Activated CD4-positive, alpha-beta memory T cell treated with anti-CD3 and anti-CD28 coated beads for 36 hours (primary cell): ENCODE data around the gene CUL4A. TPM values are rescaled to one million over a fixed set of nuclear protein-coding genes. Genes with fewer than 3 reads are reported as not detected.
"Not testable (repeated sequence)": the region's sequence is repeated elsewhere in the genome, so short reads cannot be mapped to it uniquely, and the experiment has no call there.

Source experiments
- CTCF ChIA-PET: fragments of 350-600 bp; sonication (Branson Sonifier 250); formaldehyde crosslinking; loops from one replicate; lab custom pipeline; 2021; ENCODE audit warnings: antibody characterized with exemption, inconsistent platforms; lab: Charles Lee
- POLR2A ChIA-PET: fragments of 350-600 bp; sonication (Branson Sonifier 250); formaldehyde crosslinking; loops from one replicate; lab custom pipeline; 2021; ENCODE audit warnings: antibody characterized with exemption; lab: Charles Lee
- DNase-seq: peaks from one replicate; pipeline ENCODE4 v3.0.0-alpha.2; 2020
- H3K27ac Mint-ChIP-seq: one replicate; pipeline ENCODE4 v1.8.0; 2021; ENCODE audit warnings: mixed read lengths
- H3K27me3 Mint-ChIP-seq: one replicate; pipeline ENCODE4 v1.8.0; 2021; ENCODE audit warnings: mixed read lengths
- H3K36me3 Mint-ChIP-seq: one replicate; pipeline ENCODE4 v1.8.0; 2021; ENCODE audit warnings: mixed read lengths
- H3K4me1 Mint-ChIP-seq: one replicate; pipeline ENCODE4 v1.8.0; 2021; ENCODE audit warnings: low read depth, mixed read lengths
- H3K4me3 Mint-ChIP-seq: one replicate; pipeline ENCODE4 v1.8.0; 2021; ENCODE audit warnings: mild to moderate bottlenecking, mixed read lengths
- H3K9me3 Mint-ChIP-seq: one replicate; pipeline ENCODE4 v1.8.0; 2021; ENCODE audit warnings: mixed read lengths
- intact Hi-C: fragments of 100-400 bp; cut with micrococcal nuclease; formaldehyde crosslinking; loops from one replicate; pipeline ENCODE4 v1.15.1; 2023
- microRNA-seq: library from miRNA; unstranded; fragments of <30 nt; microRNA quantifications from one replicate; pipeline ENCODE4 v1.2.0, GENCODE V29; 2022; ENCODE audit warnings: borderline number of aligned reads, borderline microRNAs expressed, borderline replicate concordance
- total RNA-seq, 2 experiments: library from RNA; stranded (reverse); gene quantifications; one replicate each; pipeline ENCODE4 v1.2.3, GENCODE V29; 2021

Gene CUL4A
- total RNA-seq, 2 experiments from 2014 or later, result 65.9 to 70.2 TPM

DNA sequence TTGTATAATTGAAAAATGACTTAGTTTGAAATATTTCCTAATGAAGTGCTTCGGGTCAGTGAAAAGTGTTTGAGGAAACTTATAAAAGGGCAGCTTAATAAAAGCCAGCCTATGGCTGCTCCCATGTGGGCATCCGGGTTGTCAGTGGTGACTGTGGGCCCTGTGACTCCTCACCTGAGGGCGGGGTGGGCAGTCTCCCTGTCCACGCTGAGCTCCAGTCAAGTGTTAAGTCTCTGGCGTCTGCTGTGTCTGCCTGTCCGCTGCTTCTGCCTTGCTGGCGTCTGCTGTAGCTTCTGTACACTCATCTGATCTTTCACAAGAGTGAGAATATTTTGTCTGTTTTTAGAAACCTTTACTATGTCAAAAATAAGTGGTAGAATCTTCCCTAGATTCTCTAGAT, 94.7 kb downstream of the CUL4A start:
- no peaks in the 10 kb centered on the region for H3K9me3 Mint-ChIP-seq
- H3K27ac Mint-ChIP-seq, result no peak overlapping the region
- CTCF ChIA-PET, result no interaction called here
- H3K4me1 Mint-ChIP-seq, result peaks cover 12% of the 10 kb centered on the region
- H3K36me3 Mint-ChIP-seq, result peaks cover 2% of the 10 kb centered on the region
- no peaks in the 10 kb centered on the region for H3K27me3 Mint-ChIP-seq
- intact Hi-C loops, result no loop called here
- POLR2A ChIA-PET, result no interaction called here
- DNase-seq, result no peak
- no peak overlapping the region for H3K4me3 Mint-ChIP-seq

DNA sequence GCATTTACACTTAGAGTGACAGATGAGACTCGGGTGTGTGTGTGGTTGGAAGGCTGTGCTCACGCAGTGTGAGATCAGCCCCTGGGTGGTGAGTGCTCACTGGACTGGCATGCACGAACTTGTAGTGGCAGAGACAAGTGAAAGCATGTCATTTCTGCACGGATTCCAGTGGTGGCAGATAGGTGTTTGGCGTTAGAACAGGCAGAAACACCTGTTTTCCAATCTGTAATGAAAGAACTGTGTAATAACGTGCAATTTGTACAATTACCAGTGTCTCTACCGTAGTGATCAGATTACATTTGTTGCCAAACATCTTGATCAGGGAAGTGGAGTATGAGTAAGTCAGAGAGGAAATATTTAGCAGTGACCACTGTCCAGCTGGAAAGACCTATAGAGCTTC, 95.8 kb downstream of the CUL4A start:
- H3K27me3 Mint-ChIP-seq, result no peaks in the 10 kb centered on the region
- POLR2A ChIA-PET, result no interaction called here

DNA sequence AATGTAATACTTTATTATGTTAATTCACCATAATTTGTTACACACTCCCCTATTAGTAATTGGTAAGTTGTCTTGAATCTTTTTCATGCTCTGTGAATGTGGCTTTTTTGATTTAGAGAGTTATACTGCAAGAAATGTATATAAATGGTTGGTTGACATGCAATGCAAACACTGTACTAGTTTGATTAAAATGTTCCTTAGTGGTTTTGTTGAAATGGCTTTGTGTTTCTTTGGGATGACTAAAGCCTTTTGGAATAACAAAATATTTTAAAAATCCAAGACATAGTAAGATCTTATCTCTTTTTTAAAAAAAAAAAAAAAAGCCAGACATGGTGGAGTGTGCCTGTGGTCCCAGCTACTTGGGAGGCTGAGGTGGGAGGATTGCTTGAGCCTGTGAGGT, 98.1 kb downstream of the CUL4A start:
- Mint-ChIP-seq H3K27me3 (no peaks in the 10 kb centered on the region), H3K4me1 (peaks cover 4% of the 10 kb centered on the region), H3K9me3 (no peaks in the 10 kb centered on the region), H3K27ac (no peak overlapping the region), H3K36me3 (peaks cover 13% of the 10 kb centered on the region), H3K4me3 (no peak overlapping the region)
- intact Hi-C loops, result no loop called here
- DNase-seq, result no peak
- ChIA-PET CTCF (no interaction called here), POLR2A (no interaction called here)

More for the DNA sequence above, 95.8 kb downstream of the CUL4A start:
- Mint-ChIP-seq H3K27ac (no peak overlapping the region), H3K36me3 (peaks cover 6% of the 10 kb centered on the region), H3K9me3 (no peaks in the 10 kb centered on the region), H3K4me3 (no peak overlapping the region), H3K4me1 (peaks cover 9% of the 10 kb centered on the region)
- intact Hi-C loops, result no loop called here
- DNase-seq, result no peak
- CTCF ChIA-PET, result no interaction called here

DNA sequence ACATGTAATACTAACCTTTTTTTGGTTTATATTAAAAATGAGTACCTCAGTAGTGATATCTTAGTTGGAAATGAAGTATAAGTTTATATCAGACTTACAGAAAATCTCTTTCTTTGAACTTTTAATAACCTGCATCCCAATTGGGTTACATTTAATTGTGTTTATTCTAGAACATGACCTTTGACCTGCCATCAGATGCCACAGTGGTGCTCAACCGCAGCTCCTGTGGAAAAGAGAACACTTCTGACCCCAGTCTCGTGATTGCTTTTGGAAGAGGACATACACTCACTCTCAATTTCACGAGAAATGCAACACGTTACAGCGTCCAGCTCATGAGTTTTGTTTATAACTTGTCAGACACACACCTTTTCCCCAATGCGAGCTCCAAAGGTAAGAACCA, 100.1 kb downstream of the CUL4A start:
- POLR2A ChIA-PET, result no interaction called here
- no peaks in the 10 kb centered on the region for H3K9me3 Mint-ChIP-seq
- no peaks in the 10 kb centered on the region for H3K4me1 Mint-ChIP-seq
- peaks cover 13% of the 10 kb centered on the region for H3K36me3 Mint-ChIP-seq
- H3K4me3 Mint-ChIP-seq, result no peak overlapping the region
- no peak for DNase-seq
- no peak overlapping the region for H3K27ac Mint-ChIP-seq
- intact Hi-C loops, result no loop called here
- H3K27me3 Mint-ChIP-seq, result no peaks in the 10 kb centered on the region
- CTCF ChIA-PET, result interaction anchor here (1.3 kb wide), 1 partner anchor 84 kb away, joined by 3 read pairs; no protein-coding TSS in a partner anchor

DNA sequence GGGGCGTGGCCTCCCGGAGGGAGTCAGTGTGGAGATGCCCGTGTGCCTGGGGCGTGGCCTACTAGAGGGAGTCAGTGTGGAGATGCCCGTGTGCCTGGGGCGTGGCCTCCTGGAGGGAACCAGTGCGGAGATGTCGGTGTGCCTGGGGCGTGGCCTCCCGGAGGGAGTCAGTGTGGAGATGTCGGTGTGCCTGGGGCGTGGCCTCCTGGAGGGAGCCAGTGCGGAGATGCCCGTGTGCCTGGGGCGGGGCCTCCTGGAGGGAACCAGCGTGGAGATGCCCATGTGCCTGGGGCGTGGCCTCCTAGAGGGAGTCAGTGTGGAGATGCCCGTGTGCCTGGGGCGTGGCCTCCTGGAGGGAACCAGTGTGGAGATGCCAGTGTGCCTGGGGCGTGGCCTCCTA, 104.7 kb downstream of the CUL4A start:
- intact Hi-C loops, DNase-seq, H3K27ac Mint-ChIP-seq, H3K4me3 Mint-ChIP-seq, H3K4me1 Mint-ChIP-seq, CTCF ChIA-PET, H3K9me3 Mint-ChIP-seq, H3K27me3 Mint-ChIP-seq, POLR2A ChIA-PET: not testable (repeated sequence)
- H3K36me3 Mint-ChIP-seq, result peaks cover 11% of the 10 kb centered on the region

DNA sequence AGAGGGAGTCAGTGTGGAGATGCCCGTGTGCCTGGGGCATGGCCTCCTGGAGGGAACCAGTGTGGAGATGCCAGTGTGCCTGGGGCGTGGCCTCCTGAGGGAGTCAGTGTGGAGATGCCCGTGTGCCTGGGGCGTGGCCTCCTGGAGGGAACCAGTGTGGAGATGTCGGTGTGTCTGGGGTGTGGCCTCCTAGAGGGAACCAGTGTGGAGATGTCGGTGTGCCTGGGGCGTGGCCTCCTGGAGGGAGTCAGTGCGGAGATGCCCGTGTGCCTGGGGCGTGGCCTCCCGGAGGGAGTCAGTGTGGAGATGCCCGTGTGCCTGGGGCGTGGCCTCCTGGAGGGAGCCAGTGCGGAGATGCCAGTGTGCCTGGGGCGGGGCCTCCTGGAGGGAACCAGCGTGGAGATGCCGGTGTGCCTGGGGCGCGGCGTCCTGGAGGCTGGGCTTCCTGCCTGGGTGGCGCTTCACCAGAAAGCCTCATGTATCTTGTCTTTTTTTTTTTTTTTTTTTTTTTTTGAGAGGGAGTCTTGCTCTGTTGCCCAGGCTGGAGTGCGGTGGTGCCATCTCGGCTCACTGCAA, 105.6 kb downstream of the CUL4A start:
- CTCF ChIA-PET, H3K9me3 Mint-ChIP-seq, H3K27me3 Mint-ChIP-seq, H3K27ac Mint-ChIP-seq, H3K4me1 Mint-ChIP-seq, H3K36me3 Mint-ChIP-seq, POLR2A ChIA-PET, DNase-seq, intact Hi-C loops, H3K4me3 Mint-ChIP-seq: not testable (repeated sequence)

DNA sequence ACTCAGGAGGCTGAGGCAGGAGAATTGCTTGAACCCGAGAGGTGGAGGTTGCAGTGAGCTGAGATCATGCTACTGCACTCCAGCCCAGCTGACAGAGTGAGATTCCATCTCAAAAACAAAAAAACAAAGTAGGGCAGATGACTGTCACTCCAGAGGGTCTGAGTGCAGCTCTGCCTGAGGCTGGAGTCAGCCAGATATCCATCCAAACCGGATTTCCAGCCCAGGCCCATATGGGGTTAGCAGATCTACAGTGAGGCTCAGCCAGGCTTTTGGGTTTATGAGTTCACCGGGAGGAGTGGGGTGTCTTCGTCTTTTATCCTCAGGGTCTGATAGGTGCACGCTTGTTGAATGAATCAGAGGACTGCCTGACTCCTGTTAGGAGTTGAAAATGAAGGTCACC, 106.6 kb downstream of the CUL4A start:
- H3K27me3 Mint-ChIP-seq, result no peaks in the 10 kb centered on the region
- no peaks in the 10 kb centered on the region for H3K9me3 Mint-ChIP-seq
- peaks cover 7% of the 10 kb centered on the region for H3K36me3 Mint-ChIP-seq
- POLR2A ChIA-PET, result no interaction called here
- intact Hi-C loops, result no loop called here
- no peak for DNase-seq
- CTCF ChIA-PET, result no interaction called here
- no peak overlapping the region for H3K4me3 Mint-ChIP-seq
- H3K4me1 Mint-ChIP-seq, result no peaks in the 10 kb centered on the region
- H3K27ac Mint-ChIP-seq, result no peak overlapping the region

Small RNAs within 50 kb of the gene (microRNA-seq; reads per million reads assigned to microRNA genes)
- not detected for gene MIR8075

Other genes starting within 250 kb of the CUL4A start
- 1 to 10 TPM; 7.1 to 8.0 TPM for gene MCF2L, start 240.4 kb upstream of the CUL4A start, total RNA-seq
- under 1 TPM; 0.29 to 0.56 TPM for gene F7, start 103.8 kb upstream of the CUL4A start, total RNA-seq
- gene F10, start 86.8 kb upstream of the CUL4A start, total RNA-seq, result not detected
- not detected for gene PROZ, start 51.0 kb upstream of the CUL4A start, total RNA-seq
- 10 to 100 TPM; 66.6 to 72.4 TPM for gene PCID2, start 944 bp upstream of the CUL4A start, total RNA-seq
- 10 to 100 TPM; 45.9 to 46.8 TPM for gene LAMP1, start 87.6 kb downstream of the CUL4A start, total RNA-seq
- under 1 TPM; 0.44 to 0.59 TPM for gene GRTP1, start 154.5 kb downstream of the CUL4A start, total RNA-seq
- gene ADPRHL1, start 243.9 kb downstream of the CUL4A start, total RNA-seq, result under 1 TPM; 0.50 to 0.56 TPM